Stimulated activated CD4-positive, alpha-beta T cell treated with anti-CD3 and anti-CD28 coated beads, Interleukin-1b, Interleukin-23, amount 100 ng/mL, for 48 hours (primary cell): ENCODE measurements around the gene GNL1.
A peak's percentile ranks its signal among the peaks of the same experiment; 100 is the strongest.

Source experiments
- DNase-seq: peaks from one replicate; pipeline ENCODE4 v3.0.0-alpha.2; 2020

Gene GNL1, protein sequence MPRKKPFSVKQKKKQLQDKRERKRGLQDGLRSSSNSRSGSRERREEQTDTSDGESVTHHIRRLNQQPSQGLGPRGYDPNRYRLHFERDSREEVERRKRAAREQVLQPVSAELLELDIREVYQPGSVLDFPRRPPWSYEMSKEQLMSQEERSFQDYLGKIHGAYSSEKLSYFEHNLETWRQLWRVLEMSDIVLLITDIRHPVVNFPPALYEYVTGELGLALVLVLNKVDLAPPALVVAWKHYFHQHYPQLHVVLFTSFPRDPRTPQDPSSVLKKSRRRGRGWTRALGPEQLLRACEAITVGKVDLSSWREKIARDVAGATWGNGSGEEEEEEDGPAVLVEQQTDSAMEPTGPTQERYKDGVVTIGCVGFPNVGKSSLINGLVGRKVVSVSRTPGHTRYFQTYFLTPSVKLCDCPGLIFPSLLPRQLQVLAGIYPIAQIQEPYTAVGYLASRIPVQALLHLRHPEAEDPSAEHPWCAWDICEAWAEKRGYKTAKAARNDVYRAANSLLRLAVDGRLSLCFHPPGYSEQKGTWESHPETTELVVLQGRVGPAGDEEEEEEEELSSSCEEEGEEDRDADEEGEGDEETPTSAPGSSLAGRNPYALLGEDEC

DNA sequence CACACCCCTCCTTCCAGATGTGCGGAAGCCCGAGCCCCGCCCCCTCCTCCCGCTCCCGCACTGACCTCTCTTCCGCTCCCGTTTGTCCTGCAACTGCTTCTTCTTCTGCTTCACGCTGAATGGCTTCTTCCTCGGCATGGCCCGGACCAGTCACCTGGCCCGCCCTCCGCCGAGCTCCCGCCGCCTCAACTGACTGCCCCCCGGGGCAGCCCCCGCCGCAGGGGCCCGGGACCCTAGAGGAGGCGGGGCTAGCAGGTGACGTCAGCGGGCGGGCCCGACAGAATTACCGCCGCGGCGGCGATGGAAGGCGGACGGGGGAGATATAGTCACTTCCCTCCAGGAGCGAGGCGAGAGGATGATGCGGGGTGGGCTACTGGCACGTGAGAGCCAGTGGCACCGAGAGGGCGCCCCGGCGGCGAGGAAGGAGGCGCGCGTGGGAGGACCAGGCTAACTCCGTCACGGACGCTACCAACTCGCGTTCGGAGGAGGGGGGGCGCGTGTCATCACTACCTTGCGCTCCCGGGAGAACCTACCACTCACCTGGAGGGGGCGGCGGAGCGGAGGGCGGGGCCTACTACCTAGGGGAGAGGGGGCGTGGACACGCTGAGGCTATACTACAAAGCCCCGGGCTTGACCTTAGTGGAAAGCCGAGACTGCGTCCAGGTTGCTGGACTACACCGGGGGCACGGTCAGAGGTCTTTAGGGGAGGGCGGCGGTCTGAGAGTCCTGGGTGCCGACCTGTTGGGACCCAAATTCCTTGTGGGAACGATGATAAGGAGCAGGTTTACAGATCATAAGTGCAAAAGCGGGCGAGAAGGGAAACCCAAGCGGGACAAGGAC, at the start of gene GNL1:
GNL1 (minus strand) TSS at position 424 of the 840 bp plus-strand sequence; CDS start at position 138, 286 bp downstream.
- peak; percentile 100 for DNase-seq

DNA sequence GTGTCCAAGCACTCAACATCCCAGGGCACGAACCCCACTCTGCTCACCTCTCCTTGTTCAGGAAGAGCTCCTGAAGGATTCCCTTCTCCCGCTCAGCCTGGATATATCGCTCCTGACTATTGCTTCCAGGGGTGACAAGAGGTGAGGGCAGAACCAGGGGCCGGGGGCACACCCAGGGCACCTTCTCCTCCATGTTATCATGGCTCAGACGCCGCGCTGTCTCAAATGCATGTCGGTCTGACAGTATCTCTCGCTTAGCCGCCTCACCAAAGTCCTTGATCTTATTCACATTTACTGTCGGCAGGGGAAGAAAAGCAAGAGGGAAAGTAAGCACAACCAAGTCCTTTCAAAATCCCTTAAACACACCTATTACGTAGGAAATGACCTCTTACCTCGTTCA, 47.7 kb upstream of the GNL1 start:
- no peak for DNase-seq

DNA sequence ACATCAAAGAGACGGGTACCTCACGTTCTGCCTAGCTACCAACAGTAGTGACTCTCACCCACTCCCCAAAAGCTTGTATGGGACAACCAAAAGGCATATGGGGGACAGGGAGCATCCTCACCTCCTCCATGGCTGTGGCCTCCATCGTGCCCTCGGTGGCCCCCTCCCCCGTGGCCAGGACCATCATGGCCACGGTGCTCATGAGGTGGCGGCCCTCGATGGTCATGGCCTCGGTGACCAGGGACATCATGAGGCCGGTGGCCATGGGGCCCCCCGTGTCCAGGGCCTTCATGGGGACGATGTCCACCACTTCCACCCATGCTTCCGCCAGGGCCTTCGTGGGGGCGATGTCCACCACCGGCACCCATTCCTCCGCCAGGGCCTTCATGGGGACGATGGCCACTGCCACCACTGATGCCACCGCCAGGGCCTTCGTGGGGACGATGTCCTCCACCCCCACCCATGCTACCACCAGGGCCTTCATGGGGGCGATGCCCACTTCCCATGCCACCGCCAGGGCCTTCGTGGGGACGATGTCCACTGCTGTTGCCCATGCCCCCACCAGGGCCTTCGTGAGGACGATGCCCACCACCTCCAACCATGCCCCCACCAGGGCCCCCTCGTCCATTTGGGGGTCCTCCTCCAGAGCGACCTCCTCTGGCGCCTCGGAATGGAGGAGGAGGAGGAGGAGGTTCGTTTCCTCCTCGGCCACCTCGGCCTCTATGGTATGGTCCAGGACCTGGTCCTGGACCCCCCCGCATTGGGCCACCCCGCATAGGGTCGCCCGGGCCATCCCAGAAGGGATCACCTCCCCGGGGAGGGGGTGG, 45.7 kb upstream of the GNL1 start:
- no peak for DNase-seq

DNA sequence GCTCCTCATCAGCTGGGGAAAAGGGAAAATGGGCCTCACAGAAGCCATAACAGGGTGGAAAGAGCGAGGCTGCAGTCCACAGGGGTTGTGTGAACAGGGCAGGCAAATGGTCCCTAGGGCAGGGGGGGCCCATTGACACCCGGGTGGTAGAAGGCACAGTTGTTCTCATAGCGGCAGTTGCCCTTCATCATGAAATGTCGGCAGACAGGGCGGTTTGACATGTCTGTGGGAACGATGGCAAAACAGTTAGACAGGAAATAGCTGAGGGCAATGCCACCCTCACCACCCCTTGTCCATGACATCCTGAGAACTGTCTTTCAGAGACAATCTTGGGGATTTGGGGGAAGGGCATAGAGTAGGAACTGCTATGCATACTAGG, 45.1 kb upstream of the GNL1 start:
- DNase-seq: no peak

DNA sequence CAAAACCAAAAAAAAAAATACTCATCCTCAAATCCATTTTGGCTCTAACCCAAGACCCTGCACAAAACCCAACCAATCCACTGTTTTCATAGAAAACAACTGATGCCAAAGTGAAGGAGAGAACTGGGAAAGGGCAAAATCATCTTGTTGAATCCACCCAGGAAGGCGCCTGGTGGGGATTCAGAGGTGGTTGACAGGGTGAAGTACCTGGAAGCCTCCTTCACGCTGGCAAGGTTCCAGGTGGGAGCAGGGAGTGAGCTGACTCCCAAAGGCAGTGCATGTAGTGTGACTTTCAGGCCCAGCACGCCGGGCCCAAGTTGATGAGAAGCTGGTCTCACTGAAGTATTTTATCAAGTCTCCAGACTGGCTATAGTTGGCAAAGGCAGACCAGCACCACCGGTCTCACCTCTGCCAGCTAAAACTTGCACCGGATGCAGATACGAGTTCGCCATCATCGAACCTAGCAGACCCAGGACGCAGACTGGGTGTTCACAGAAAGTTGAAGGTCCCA, 44.2 kb upstream of the GNL1 start:
- no peak for DNase-seq

DNA sequence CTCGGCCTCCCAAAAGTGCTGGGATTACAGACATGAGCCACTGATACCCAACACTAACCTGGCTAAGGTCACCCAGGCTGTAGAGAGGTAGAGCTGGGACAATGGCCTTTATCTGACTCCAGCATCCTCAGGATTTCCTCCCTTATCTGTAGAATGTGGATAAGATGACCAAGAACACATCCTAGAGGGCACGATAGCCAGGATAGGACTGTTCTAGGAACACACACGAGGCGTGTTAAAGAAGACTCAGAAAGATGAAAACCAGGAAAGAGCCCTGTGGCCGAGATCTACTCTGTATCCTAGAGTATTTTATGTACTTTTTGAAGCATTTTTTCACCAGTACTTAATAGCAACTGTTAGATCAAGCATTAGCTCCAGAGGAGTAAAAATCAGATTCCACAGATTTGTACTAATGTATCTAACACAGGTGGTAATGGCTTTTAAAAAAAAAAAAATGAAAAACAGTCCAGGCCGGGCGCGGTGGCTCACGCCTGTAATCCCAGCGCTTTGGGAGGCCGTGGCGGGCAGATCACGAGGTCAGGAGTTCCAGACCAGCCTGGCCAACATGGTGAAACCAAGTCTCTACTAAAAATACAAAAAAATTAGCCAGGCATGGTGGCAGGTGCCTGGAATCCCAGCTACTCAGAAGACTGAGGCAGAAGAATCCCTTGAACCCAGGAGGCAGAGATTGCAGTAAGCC, 43.5 kb upstream of the GNL1 start:
- no peak for DNase-seq

DNA sequence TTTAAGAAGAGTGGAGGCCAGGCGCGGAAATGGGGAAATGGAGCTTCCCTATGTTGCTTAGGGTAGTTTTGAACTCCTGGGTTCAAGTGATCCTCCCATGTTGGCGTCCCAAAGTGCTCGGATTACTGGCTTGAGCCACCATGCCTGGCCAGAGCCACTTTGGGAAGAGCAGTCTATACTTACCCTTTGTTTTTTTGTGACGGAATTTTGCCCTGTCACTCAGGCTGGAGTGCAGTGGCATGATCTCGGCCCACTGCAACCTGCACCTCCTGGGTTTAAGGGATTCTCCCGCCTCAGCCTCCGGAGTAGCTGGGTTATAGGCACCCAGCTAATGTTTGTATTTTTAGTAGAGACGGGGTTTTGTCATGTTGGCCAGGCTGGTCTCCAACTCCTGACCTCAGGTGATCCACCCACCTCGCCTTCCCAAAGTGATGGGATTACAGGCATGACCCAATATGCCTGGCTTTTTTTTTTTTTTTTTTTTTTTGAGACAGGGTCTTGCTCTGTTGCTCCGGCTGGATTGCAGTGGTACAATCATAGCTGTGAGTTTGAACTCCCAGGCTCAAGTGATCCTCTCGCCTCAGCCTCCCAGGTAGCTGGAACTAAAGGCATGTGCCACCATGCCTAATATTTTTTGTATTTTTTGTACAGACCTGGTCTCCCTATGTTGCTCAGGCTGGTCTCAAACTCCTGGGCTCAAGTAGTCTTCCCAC, 42.8 kb upstream of the GNL1 start:
- DNase-seq: no peak

DNA sequence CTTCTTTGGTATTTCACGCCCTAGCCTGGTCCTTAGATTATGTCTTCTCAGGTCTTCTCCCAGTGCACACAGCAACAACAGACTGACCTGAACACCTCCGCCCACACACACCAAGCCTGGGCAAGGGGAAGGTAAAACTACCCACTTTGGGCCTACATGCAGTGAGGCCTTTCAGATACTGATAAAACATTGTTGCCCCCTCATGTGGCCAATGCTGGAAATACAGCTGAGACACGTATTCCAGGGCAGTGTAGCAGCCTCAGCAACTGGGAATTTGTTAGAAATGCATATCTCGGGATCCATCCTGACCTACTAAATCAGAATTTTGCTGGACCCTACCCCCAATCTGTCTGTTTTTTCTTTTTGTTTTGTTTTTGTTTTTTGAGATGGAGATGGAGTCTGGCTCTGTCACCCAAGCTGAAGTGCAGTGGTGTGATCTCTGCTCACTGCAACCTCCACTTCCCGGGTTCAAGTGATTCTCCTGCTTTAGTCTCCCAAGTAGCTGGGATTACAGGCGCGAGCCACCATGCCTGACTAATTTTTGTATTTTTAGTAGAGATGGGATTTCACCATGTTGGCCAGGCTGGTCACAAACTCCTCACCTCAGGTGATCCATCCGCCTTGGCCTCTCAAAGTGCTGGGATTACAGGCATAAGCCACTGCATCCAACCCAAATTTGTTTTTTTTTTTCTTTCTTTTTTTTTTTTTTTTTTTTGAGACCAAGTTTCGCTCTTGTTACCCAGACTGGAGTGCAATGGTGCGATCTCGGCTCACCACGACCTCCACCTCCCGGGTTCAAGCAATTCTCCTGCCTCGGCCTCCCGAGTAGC, 41.2 kb upstream of the GNL1 start:
- peak; percentile 72 for DNase-seq

DNA sequence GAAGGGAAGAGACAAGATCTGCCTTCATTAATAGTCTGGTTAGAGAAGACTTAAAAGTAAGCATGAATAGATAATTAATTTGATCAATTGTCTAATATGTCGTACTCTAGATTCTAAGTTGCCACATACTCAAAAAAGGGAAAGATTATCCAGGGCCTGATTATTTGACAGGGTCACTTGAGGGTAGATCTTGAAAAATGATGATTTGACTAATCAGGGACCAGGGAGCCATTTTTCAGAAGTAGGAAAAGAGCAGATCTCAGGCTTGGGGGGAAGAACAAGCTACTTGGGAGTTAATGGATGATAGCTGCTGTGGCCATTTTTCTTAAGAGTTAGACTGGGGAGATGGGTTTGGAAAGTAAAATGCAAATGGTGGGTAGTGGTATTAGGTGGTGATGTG, 36.0 kb upstream of the GNL1 start:
- DNase-seq: no peak

DNA sequence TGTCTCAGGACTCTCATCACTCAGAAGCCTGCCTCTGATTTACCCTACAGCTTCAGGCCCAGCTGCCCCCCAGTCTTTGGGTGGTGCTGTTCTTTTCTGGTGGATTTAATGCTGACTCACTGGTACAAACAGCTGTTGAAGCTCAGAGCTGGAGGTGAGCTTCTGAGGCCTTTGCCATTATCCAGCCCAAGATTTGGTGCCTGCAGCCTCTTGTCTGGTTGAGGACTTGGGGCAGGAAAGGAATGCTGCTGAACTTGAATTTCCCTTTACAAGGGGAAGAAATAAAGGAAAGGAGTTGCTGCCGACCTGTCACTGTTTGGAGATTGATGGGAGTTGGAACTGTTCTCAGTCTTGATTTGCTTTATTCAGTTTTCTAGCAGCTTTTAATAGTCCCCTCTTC, 34.7 kb upstream of the GNL1 start:
- no peak for DNase-seq

DNA sequence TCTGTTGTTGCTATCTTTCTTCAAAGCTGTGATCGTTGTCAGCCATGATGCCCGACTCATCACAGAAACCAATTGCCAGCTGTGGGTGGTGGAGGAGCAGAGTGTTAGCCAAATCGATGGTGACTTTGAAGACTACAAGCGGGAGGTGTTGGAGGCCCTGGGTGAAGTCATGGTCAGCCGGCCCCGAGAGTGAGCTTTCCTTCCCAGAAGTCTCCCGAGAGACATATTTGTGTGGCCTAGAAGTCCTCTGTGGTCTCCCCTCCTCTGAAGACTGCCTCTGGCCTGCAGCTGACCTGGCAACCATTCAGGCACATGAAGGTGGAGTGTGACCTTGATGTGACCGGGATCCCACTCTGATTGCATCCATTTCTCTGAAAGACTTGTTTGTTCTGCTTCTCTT, 34.2 kb upstream of the GNL1 start:
- no peak for DNase-seq

DNA sequence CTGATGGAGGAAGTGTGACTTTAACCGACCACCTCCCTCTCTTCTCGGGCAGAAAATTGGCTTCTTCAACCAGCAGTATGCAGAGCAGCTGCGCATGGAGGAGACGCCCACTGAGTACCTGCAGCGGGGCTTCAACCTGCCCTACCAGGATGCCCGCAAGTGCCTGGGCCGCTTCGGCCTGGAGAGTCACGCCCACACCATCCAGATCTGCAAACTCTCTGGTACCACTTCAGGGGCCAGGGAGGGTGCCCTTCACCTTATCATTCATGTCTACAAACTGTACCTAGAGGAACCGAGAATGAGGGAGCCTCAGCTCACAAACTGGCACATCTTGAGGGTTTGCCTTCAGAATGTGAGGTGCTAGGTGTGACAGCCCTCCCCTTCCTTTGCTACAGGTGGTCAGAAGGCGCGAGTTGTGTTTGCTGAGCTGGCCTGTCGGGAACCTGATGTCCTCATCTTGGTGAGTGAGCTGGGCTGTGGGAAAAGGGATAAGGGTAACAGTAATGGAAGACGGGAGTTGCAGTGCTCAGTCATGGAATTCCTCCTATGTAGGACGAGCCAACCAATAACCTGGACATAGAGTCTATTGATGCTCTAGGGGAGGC, 33.6 kb upstream of the GNL1 start:
- DNase-seq: no peak

DNA sequence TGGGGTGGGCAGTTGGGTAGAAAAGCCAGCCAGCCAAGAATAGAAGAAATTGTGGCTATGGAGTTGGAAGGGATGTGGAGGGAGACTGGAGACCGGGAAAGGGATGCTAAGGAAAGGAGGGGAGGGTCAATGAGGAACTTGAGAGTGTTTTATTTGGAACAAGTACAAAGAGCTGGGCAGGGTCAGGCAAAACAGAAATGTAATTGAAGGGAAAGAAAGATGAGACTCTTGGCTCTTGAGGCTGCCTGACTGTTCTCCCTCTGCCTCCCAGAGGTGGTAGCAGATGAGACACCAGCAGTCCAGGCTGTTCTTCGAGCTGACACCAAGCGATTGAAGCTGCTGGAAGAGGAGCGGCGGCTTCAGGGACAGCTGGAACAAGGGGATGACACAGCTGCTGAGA, 27.6 kb upstream of the GNL1 start:
- DNase-seq: no peak

DNA sequence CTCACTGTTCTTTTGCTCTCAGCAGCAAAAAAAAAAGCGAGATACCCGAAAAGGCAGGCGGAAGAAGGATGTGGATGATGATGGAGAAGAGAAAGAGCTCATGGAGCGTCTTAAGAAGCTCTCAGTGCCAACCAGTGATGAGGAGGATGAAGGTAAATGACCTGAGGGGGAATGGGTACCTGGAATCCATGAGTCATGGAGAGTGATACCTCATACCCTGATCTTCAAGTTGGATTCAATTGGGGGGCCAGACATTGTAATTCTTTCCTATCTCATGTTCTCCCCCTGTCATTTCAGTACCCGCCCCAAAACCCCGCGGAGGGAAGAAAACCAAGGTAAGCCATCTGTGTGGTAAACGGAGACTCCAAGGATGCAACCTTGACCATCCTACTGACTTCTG, 21.8 kb upstream of the GNL1 start:
- DNase-seq: no peak

DNA sequence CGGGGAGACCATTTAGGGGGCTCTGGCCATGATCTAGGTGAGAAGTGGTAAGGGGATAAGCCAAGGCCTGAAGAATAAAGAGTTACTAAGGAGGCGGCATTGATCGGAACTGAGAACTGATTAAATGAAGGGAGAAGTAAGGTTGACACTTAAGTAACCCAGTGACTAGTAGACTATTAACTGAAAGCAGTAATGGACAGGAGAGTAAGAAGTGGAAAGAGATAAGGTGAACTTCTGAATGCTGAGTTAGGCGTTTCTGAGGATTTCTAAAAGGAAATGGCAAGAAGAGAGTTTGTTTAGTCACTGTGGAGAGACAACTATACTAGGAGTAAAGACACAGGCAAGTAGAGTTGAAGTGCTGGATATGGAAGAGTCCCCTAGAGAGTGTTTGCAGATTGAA, 16.8 kb upstream of the GNL1 start:
- no peak for DNase-seq

DNA sequence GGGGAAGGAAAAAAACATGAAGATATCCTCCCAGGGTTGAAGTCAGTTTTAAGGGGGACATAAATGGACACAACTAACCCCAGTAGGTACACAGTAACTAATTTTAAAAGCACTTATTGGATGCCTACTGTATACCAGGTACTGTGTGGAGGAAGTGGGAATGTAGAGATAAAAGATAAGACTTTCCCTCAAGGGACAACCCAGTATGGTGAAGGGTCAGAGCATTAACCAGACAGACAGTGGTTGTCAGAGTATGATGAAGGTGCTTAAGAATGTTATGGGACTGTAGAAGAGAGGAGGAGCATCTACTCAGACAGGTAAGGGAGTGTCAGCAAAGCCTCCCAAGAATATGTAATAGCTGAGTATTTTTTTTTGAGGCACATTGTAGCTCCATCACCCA, 15.9 kb upstream of the GNL1 start:
- DNase-seq: no peak

DNA sequence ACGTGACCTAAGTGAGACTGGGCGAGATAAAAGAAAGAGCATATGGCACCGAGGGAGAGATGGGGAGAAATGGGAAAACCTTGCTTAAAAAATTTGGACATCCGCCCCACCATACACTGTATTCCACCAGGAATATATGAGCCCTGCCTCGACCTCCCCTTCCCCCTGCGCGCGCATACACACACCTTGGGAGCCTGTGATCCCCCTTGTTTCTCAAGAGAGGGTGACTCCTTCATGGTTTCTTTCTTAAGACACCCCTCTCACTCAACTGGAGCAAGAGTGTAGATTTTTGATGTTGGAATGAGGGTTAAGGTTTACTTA, 15.4 kb upstream of the GNL1 start:
- no peak for DNase-seq

DNA sequence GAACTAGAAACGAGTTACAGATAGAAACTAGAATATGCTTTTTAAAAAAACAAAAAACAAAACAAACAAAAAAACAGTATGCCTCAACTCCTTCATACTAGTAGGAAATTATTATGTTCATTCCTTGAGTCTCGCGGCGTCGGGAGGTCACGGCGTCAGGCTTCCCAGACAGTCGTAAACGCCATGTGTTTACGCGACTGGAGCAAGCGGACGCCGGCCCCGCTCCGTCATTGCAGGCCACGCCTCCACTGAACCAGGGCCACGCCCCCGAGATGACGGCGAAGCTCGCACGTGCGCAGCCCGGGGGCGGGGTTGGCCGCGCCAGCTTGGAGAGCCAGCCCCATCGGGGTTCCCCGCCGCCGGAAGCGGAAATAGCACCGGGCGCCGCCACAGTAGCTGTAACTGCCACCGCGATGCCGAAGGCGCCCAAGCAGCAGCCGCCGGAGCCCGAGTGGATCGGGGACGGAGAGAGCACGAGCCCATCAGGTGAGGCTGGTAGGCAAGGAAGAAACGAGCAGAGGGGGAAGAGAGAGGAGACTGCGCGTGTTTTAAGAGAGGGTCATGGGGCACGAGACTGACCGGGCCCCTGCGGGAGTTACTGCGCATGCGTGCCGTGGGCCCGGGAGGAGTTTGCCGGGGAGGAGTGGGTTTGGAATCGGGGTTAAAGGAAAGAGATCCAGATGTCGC, 14.9 kb upstream of the GNL1 start, which contains the start of gene ABCF1:
ABCF1 (plus strand) TSS at position 368 of the 687 bp plus-strand sequence; CDS start at position 414, 46 bp downstream.
- peak; percentile 99 for DNase-seq

DNA sequence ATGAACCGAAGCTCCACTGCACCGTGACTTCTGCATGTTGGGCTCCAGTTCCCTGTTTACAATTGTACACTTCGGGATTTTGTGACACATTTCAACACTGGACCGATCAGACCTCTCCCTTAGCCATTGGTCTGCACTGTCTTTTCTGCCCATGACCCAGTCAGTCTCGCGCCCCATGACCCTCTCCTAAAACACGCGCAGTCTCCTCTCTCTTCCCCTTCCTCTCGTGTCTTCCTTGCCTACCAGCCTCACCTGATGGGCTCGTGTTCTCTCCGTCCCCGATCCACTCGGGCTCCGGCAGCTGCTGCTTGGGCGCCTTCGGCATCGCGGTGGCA, 14.4 kb upstream of the GNL1 start:
- no peak for DNase-seq

DNA sequence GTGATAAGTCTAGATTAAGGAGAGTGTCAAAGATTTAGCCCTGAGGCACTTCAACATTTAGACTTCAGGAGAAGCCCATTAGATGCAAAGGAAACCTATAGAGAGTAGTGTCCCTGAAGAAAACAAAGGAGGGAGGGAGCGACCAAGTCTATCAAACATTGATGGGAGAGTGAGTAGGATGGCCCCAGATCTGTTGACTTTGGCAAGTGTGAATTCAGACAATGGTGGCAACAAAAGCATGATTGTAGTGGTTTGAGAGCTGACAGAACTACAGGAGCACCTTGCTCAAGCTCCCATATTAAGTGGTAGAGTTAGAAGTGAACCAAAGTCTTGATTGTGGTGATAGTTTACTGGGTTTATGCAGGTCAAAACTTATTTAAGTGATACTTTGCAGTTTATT, 14.0 kb upstream of the GNL1 start:
- no peak for DNase-seq
